AG09309 (cell line): Measurements from ENCODE around the gene TMEM151A.

ENCODE experiments used
- DNase-seq: peaks from one replicate; pipeline ENCODE4 v3.0.0-alpha.2; 2010; ENCODE audit warnings: low read depth
- H3K4me3 ChIP-seq: 2 replicates; pipeline ENCODE4 v1.5.1; 2011; ENCODE audit warnings: mild to moderate bottlenecking, low read depth, low read length, moderate library complexity; ENCODE audit not compliant: control insufficient read depth
- TF ChIP-seq, protein P1 (sequence below): IDR thresholded peaks from 2 replicates; pipeline ENCODE4 v1.5.1; 2011; ENCODE audit warnings: mild to moderate bottlenecking, low read depth, low read length, inconsistent platforms; ENCODE audit not compliant: insufficient read depth, control insufficient read depth; ENCODE audit errors: missing control alignments

TMEM151A gene

DNA sequence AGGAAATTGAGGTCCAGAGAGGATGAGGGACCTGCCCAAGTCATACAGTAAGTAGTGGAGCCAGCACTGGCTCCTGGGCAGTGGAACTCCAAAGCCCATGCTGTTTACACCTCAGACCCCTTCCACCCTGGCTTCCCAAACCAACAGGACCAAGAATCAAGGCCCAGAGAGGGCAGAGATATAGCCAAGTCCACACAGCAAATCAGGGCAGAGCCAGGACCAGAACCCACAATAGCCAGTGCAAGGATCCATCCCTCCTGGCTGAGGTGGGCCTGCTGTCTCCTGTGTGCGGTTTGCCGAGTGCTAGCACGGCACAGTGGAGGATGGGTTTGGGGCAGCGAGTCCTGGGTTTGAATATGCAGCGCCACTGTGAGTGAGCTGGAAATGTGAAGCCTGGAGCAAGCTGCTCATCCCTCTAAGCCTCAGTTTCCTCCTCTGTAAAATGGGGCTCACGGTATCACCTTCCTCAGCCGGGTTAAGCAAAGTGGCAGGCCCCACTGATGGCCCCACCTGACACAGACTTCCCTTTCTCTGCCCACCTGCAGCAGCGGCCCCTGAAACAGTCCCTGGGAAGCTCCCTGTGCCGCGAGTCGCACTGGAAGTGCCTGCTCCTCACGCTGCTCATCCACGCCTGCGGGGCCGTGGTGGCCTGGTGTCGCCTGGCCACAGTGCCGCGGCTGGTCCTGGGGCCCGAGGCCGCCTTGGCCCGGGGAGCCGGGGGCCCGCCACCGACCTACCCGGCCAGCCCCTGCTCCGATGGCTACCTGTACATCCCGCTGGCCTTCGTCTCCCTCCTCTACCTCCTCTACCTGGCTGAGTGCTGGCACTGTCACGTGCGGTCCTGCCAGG lies 2.3 kb downstream of the TMEM151A start:
- TF ChIP-seq, protein P1, sequence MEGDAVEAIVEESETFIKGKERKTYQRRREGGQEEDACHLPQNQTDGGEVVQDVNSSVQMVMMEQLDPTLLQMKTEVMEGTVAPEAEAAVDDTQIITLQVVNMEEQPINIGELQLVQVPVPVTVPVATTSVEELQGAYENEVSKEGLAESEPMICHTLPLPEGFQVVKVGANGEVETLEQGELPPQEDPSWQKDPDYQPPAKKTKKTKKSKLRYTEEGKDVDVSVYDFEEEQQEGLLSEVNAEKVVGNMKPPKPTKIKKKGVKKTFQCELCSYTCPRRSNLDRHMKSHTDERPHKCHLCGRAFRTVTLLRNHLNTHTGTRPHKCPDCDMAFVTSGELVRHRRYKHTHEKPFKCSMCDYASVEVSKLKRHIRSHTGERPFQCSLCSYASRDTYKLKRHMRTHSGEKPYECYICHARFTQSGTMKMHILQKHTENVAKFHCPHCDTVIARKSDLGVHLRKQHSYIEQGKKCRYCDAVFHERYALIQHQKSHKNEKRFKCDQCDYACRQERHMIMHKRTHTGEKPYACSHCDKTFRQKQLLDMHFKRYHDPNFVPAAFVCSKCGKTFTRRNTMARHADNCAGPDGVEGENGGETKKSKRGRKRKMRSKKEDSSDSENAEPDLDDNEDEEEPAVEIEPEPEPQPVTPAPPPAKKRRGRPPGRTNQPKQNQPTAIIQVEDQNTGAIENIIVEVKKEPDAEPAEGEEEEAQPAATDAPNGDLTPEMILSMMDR = no peak

DNA sequence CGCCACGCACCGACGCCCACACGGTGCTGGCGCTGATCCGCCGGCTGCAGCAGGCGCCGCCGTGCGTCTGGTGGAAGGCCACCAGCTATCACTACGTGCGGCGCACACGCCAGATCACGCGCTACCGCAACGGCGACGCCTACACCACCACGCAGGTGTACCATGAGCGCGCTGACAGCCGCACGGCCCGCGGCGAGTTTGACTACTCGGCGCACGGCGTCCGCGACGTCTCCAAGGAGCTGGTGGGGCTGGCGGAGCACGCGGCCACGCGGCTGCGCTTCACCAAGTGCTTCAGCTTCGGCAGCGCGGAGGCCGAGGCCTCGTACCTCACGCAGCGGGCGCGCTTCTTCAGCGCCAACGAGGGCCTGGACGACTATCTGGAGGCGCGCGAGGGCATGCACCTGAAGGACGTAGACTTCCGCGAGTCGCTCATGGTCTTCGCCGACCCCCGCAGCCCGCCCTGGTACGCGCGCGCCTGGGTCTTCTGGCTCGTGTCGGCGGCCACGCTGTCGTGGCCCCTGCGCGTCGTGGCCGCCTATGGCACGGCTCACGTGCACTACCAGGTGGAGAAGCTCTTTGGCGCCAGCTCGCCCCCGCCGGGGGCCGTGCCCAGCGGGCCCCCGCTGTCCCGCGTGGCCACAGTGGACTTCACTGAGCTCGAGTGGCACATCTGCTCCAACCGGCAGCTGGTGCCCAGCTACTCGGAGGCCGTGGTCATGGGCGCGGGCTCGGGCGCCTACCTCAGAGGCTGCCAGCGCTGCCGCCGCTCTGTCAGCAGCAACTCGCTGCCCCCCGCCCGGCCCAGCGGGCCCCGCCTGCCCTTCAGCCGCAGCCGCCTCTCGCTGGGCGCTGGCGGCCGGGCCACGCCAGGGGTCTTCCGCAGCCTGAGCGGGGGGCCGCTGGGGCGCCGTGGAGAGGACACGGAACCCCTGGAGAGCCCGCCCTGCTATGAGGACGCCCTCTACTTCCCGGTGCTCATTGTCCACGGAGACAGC lies 3.2 kb downstream of the TMEM151A start:
- no peak overlapping the region for H3K4me3 ChIP-seq
- DNase-seq = no peak
- TF ChIP-seq, protein P1 = no peak

More for the DNA sequence above, 2.3 kb downstream of the TMEM151A start:
- H3K4me3 ChIP-seq = no peak overlapping the region
- DNase-seq = no peak

DNA sequence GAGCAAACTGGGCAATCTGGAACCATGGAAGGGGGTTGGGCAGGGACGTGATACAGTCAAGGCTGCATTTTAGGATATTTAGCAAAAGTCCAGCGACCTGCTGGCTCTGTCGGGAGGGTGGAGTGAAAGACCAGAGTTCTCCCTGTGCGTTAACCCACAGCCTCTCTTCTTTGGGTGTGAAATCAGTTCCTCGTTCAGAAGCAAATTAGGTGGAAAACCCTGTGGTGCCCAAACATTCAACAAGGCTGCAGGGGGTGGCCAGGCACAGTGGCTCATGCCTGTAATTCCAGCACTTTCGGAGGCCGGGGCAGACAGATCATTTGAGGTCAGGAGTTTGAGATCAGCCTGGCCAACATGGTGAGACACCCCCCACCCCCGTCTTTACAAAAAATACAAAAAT lies 5.9 kb downstream of the TMEM151A start:
- TF ChIP-seq, protein P1 = no peak
- no peak overlapping the region for H3K4me3 ChIP-seq
- DNase-seq = no peak

DNA sequence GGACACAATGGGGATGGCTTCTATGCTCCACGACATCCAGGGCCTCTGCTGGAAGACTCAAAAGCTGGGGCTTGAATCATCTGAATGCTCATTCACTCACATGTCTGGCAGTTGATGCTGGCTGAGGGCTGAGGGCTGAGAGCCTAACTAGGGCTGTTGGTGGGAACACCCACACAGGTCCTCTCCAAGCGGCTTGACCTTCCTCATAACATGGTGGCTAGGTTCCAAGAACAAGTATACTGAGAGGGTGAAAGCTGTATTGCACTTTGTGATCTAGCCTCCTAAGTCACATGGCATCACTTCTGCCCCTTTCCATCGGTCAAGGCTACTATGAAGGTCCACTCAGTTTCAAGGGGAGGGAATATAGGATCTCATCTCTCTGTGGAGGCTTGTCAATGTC lies 7.5 kb downstream of the TMEM151A start:
- TF ChIP-seq, protein P1 = no peak
- no peak overlapping the region for H3K4me3 ChIP-seq
- DNase-seq = no peak

DNA sequence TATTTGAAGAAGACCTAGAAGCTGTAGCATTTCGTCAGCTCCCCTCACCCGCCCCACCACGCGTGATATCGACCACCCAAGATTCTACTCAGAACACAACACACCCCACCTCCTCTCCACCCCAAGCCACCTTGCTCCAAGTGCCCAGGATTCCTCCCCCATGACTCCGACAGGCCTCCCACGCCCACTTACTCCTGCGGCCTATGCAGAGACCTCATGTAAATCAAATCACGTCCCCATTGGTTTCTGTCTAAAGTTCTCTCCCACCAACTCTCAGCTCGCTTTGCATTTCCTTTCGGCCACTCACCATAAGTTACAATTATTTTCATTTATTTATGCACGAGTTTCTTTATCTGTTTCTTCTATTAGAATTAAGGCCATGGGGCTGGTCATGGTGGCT lies 11.0 kb downstream of the TMEM151A start:
- no peak for DNase-seq
- TF ChIP-seq, protein P1 = no peak

DNA sequence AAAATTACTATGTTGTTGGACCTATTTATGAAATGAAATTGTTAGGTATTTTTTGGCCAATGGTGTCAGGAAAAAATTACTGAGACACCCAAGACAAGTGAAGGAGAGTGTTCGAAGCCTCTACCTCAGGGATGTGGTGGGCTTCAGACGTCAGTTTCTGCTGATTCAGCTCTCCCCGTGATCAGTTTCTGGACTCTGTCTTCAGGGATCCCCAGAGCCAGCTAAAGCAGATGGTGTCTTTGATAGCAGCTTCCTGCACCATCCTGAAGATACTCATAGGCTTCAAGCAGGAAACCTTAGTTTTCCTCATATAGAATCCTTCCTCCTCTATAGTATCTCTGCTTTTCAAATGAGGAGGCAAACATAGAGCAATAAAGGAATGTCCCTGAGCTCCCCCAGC lies 17.8 kb downstream of the TMEM151A start:
- DNase-seq = no peak
- no peak overlapping the region for H3K4me3 ChIP-seq
- TF ChIP-seq, protein P1 = no peak

More for the DNA sequence above, 11.0 kb downstream of the TMEM151A start:
- H3K4me3 ChIP-seq = no peak overlapping the region
